Naive thymus-derived CD4-positive, alpha-beta T cell (primary cell): ENCODE results near the gene EIF1B. TPM values are rescaled to one million over a fixed set of nuclear protein-coding genes. Genes with fewer than 3 reads are reported as not detected.
"Not testable (repeated sequence)": the region's sequence is repeated elsewhere in the genome, so short reads cannot be mapped to it uniquely, and the experiment has no call there.

ENCODE experiments used
- ATAC-seq: fragments of 150-1000 bp; cut with Tn5 transposase; 2 replicates; pipeline ENCODE4 v1.10.0; 2021; ENCODE audit warnings: mild to moderate bottlenecking, moderate library complexity
- CTCF ChIA-PET: fragments of 350-600 bp; sonication (Branson Sonifier 250); formaldehyde crosslinking; loops from one replicate; lab custom pipeline; 2021; ENCODE audit warnings: antibody characterized with exemption; lab: Charles Lee
- POLR2A ChIA-PET: fragments of 350-600 bp; sonication (Branson Sonifier 250); formaldehyde crosslinking; loops from one replicate; lab custom pipeline; 2021; ENCODE audit warnings: antibody characterized with exemption, inconsistent platforms; lab: Charles Lee
- DNase-seq, 9 donors: peaks; one replicate each; pipeline versions ENCODE4 v3.0.0 to v3.0.0-alpha.2; 2020 to 2022; ENCODE audit warnings: mixed read lengths in 1 of 9
- H3K27ac ChIP-seq: one replicate; pipeline ENCODE4 v1.7.0; 2013; ENCODE audit warnings: mild to moderate bottlenecking, low read depth, low read length, moderate library complexity
- H3K27me3 ChIP-seq, 2 donors: one replicate each; pipeline ENCODE4 v1.7.0; 2013; ENCODE audit warnings: low read length in 2 of 2, mild to moderate bottlenecking in 2 of 2, moderate library complexity in 2 of 2; ENCODE audit not compliant: control insufficient read depth in 2 of 2, insufficient read depth in 2 of 2
- H3K36me3 ChIP-seq, 3 experiments: 1 replicate in 2 of 3; 2 replicates in 1 of 3; pipeline ENCODE4 v1.7.0; 2013; ENCODE audit warnings: low read length in 3 of 3, mild to moderate bottlenecking in 3 of 3, moderate library complexity in 1 of 3; ENCODE audit not compliant: insufficient read depth in 3 of 3, control insufficient read depth in 2 of 3
- H3K4me1 ChIP-seq, 2 donors: one replicate each; pipeline ENCODE4 v1.7.0; 2013; ENCODE audit warnings: low read length in 2 of 2, mild to moderate bottlenecking in 2 of 2, moderate library complexity in 1 of 2; ENCODE audit not compliant: control insufficient read depth in 2 of 2, insufficient read depth in 2 of 2
- H3K4me3 ChIP-seq: 2 replicates; pipeline ENCODE4 v1.7.0; 2013; ENCODE audit warnings: mild to moderate bottlenecking, low read length
- H3K9me3 ChIP-seq, 3 experiments: 1 replicate in 2 of 3; 2 replicates in 1 of 3; pipeline ENCODE4 v1.7.0; 2013; ENCODE audit warnings: low read length in 3 of 3; ENCODE audit not compliant: control insufficient read depth in 2 of 3
- H3K27ac Mint-ChIP-seq, 9 donors: one replicate each; pipeline ENCODE4 v1.8.0; 2020 to 2022; ENCODE audit warnings: mixed read lengths in 9 of 9, mild to moderate bottlenecking in 8 of 9, moderate library complexity in 5 of 9, inconsistent platforms in 2 of 9
- H3K27me3 Mint-ChIP-seq, 5 donors: one replicate each; pipeline ENCODE4 v1.8.0; 2021 to 2022; ENCODE audit warnings: mixed read lengths in 5 of 5, mild to moderate bottlenecking in 1 of 5
- H3K36me3 Mint-ChIP-seq, 5 donors: one replicate each; pipeline ENCODE4 v1.8.0; 2020 to 2022; ENCODE audit warnings: mixed read lengths in 5 of 5, mild to moderate bottlenecking in 3 of 5, inconsistent platforms in 1 of 5
- H3K4me1 Mint-ChIP-seq, 7 donors: one replicate each; pipeline ENCODE4 v1.8.0; 2020 to 2022; ENCODE audit warnings: mixed read lengths in 7 of 7, mild to moderate bottlenecking in 3 of 7, inconsistent platforms in 1 of 7
- H3K4me3 Mint-ChIP-seq, 10 donors: one replicate each; pipeline ENCODE4 v1.8.0; 2020 to 2022; ENCODE audit warnings: mild to moderate bottlenecking in 10 of 10, mixed read lengths in 10 of 10, moderate library complexity in 6 of 10, inconsistent platforms in 2 of 10
- H3K9me3 Mint-ChIP-seq, 11 donors: one replicate each; pipeline ENCODE4 v1.8.0; 2020 to 2022; ENCODE audit warnings: mixed read lengths in 11 of 11, mild to moderate bottlenecking in 4 of 11, inconsistent platforms in 1 of 11, moderate library complexity in 1 of 11
- intact Hi-C, 2 donors: fragments of 100-400 bp; cut with micrococcal nuclease; formaldehyde crosslinking; loops; one replicate each; pipeline ENCODE4 v1.15.1; 2023
- polyA plus RNA-seq, 2 donors: library from polyadenylated mRNA; unstranded; fragments of 300-500 nt; fragmentation: Illumina TruSeq; gene quantifications; one replicate each; pipeline ENCODE4 v1.2.3, GENCODE V29; 2021
- total RNA-seq, 6 experiments: library from RNA in 5 of 6; stranded (reverse) in 5 of 6; gene quantifications; 1 replicate in 5 of 6; 2 replicates in 1 of 6; pipeline ENCODE4 v1.2.3 and lab custom pipeline; 2021 to 2026

The EIF1B gene
- total and polyA plus RNA-seq, 7 experiments from 2014 or later: 34.5 to 82.0 (median 52.6) TPM

GRCh38 chr3:40278791-40279190 lies 30.7 kb upstream of the EIF1B start:
- Mint-ChIP-seq H3K4me3 (no peak overlapping the region), H3K36me3 (peaks cover 0 to 18% (median 15%) of the 10 kb centered on the region in 5 donors), H3K27ac (no peak overlapping the region), H3K9me3 (peaks cover 0 to 11% (median 3%) of the 10 kb centered on the region in 11 donors), H3K27me3 (peaks cover 0 to 11% (median 0%) of the 10 kb centered on the region in 5 donors), H3K4me1 (peaks cover 0 to 6% (median 3%) of the 10 kb centered on the region in 7 donors)
- intact Hi-C loops: no loop called here
- ChIA-PET POLR2A (no interaction called here), CTCF (no interaction called here)
- no peak overlapping the region for H3K4me3 ChIP-seq
- H3K4me1 ChIP-seq: no peaks in the 10 kb centered on the region
- no peaks in the 10 kb centered on the region for H3K9me3 ChIP-seq
- no peak for DNase-seq
- H3K27ac ChIP-seq: no peak overlapping the region
- no peak for ATAC-seq
- no peaks in the 10 kb centered on the region for H3K36me3 ChIP-seq
- no peaks in the 10 kb centered on the region for H3K27me3 ChIP-seq

DNA sequence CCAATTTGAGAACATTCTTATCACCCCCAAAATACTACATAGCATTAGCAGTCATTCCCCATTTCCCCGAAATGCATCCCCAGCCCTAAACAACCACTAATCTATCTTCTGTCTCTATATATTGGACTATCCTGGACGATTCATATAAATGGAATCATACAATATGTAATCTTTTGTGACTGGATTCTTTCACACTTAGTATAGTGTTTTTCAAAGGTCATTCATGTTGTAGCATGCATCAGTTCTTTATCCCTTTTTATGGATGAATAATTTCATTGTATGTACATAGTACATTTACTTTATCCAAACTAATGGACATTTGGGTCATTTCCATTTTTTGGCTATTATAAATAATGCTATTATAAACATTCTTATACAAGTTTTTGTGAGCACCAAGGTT lies 27.5 kb upstream of the EIF1B start:
- Mint-ChIP-seq H3K9me3 (peaks cover 0 to 10% (median 4%) of the 10 kb centered on the region in 11 donors), H3K4me3 (no peak overlapping the region), H3K27me3 (peaks cover 0 to 6% (median 0%) of the 10 kb centered on the region in 5 donors), H3K27ac (no peak overlapping the region), H3K4me1 (peaks cover 0 to 6% (median 0%) of the 10 kb centered on the region in 7 donors), H3K36me3 (peaks cover 0 to 26% (median 11%) of the 10 kb centered on the region in 5 donors)
- ChIA-PET POLR2A (no interaction called here), CTCF (no interaction called here)
- DNase-seq (no peak), ATAC-seq (no peak)
- no peaks in the 10 kb centered on the region for H3K27me3 ChIP-seq
- H3K27ac ChIP-seq: no peak overlapping the region
- intact Hi-C loops: no loop called here
- no peaks in the 10 kb centered on the region for H3K36me3 ChIP-seq
- no peaks in the 10 kb centered on the region for H3K4me1 ChIP-seq
- no peak overlapping the region for H3K4me3 ChIP-seq
- no peaks in the 10 kb centered on the region for H3K9me3 ChIP-seq

- POLR2A ChIA-PET: not testable (repeated sequence)
Observed at GRCh38 chr3:40283057-40283456, 26.4 kb upstream of the EIF1B start.

DNA sequence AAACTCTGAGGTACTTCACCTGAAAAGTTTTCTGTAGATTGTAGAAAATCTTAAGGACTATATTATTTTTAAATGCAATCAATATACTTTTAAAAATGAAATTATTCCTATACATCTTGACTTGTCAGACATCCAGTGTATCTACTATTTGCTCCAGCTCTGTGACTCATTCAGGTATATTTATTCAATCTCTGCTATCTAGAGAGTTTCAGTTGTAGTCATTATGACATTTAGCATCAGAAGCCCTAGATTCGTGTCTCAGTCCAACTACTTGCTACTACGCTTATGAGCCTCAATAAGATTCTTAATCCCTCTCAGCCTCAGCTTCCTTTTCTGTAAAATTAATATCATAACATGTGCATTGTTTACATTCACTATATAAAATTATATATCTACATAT lies 22.3 kb upstream of the EIF1B start:
- H3K4me3 ChIP-seq: no peak overlapping the region
- ChIA-PET CTCF (interaction anchor here (0.7 kb wide), 1 partner anchor 1873 kb away, joined by 3 read pairs; no protein-coding TSS in a partner anchor), POLR2A (no interaction called here)
- no peak overlapping the region for H3K27ac Mint-ChIP-seq
- peaks cover 0 to 8% (median 0%) of the 10 kb centered on the region in 3 experiments for H3K36me3 ChIP-seq
- H3K27ac ChIP-seq: no peak overlapping the region
- peaks cover 1 to 10% (median 5%) of the 10 kb centered on the region in 11 donors for H3K9me3 Mint-ChIP-seq
- H3K9me3 ChIP-seq: no peaks in the 10 kb centered on the region
- no peaks in the 10 kb centered on the region for H3K27me3 ChIP-seq
- no peak for DNase-seq
- no peak for ATAC-seq
- peaks cover 4 to 45% (median 35%) of the 10 kb centered on the region in 5 donors for H3K36me3 Mint-ChIP-seq
- no peaks in the 10 kb centered on the region for H3K4me1 ChIP-seq
- no peaks in the 10 kb centered on the region for H3K4me1 Mint-ChIP-seq
- no peaks in the 10 kb centered on the region for H3K27me3 Mint-ChIP-seq
- intact Hi-C loops: no loop called here
- no peak overlapping the region for H3K4me3 Mint-ChIP-seq

More at GRCh38 chr3:40283057-40283456, 26.4 kb upstream of the EIF1B start:
- intact Hi-C loops, H3K4me1 Mint-ChIP-seq, DNase-seq, CTCF ChIA-PET, H3K4me1 ChIP-seq, H3K9me3 ChIP-seq, ATAC-seq, H3K27me3 ChIP-seq, H3K4me3 Mint-ChIP-seq, H3K36me3 ChIP-seq, H3K27me3 Mint-ChIP-seq, H3K27ac ChIP-seq, H3K9me3 Mint-ChIP-seq, H3K27ac Mint-ChIP-seq, H3K4me3 ChIP-seq: not testable (repeated sequence)
- H3K36me3 Mint-ChIP-seq: peaks cover 0 to 24% (median 9%) of the 10 kb centered on the region in 5 donors

DNA sequence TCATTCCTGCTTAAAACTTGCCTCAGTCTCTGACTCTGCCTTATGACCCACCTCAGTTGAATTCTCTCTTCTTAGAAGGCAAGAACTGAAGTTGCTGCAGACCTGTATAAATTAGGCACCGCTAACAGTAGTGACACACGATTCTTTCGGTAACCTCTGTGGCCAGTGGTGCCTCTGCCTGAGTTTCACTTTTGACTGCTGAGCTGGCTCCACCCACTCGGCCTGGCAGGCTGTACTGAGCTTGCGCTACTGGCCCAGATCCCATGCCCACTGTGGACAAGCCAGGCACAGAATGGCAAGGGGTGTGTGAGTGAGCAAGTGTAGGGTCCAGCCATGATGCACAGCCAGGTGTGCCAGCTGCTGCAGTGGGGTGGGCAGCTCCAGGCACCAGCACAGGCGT lies 19.1 kb upstream of the EIF1B start:
- Histone ChIP-seq H3K9me3 (no peaks in the 10 kb centered on the region), H3K4me3 (no peak overlapping the region), H3K4me1 (no peaks in the 10 kb centered on the region), H3K27me3 (no peaks in the 10 kb centered on the region), H3K36me3 (peaks cover 0 to 14% (median 0%) of the 10 kb centered on the region in 3 experiments), H3K27ac (no peak overlapping the region)
- ATAC-seq (peak; percentile 46), DNase-seq (no peak)
- Mint-ChIP-seq H3K27me3 (no peaks in the 10 kb centered on the region), H3K9me3 (peaks cover 1 to 7% (median 4%) of the 10 kb centered on the region in 11 donors), H3K4me3 (no peak overlapping the region), H3K4me1 (peaks cover 0 to 2% (median 0%) of the 10 kb centered on the region in 7 donors), H3K36me3 (peaks cover 4 to 72% (median 49%) of the 10 kb centered on the region in 5 donors), H3K27ac (peak overlapping the region in 1 of 9 donors; percentile 36)
- intact Hi-C loops: no loop called here
- POLR2A ChIA-PET: no interaction called here
- CTCF ChIA-PET: interaction anchor here (0.6 kb wide), 1 partner anchor 896 kb away, joined by 3 read pairs; no protein-coding TSS in a partner anchor

GRCh38 chr3:40291471-40291870 lies 18.0 kb upstream of the EIF1B start:
- peaks cover 0 to 6% (median 2%) of the 10 kb centered on the region in 11 donors for H3K9me3 Mint-ChIP-seq
- no peak overlapping the region for H3K4me3 Mint-ChIP-seq
- no peaks in the 10 kb centered on the region for H3K27me3 ChIP-seq
- H3K27ac ChIP-seq: no peak overlapping the region
- H3K4me1 Mint-ChIP-seq: peaks cover 0 to 2% (median 0%) of the 10 kb centered on the region in 7 donors
- no peaks in the 10 kb centered on the region for H3K9me3 ChIP-seq
- DNase-seq (no peak), ATAC-seq (no peak)
- no peak overlapping the region for H3K27ac Mint-ChIP-seq
- POLR2A ChIA-PET: no interaction called here
- H3K36me3 Mint-ChIP-seq: peaks cover 4 to 71% (median 48%) of the 10 kb centered on the region in 5 donors
- H3K4me1 ChIP-seq: no peaks in the 10 kb centered on the region
- intact Hi-C loops: no loop called here
- H3K4me3 ChIP-seq: no peak overlapping the region
- peaks cover 0 to 14% (median 0%) of the 10 kb centered on the region in 3 experiments for H3K36me3 ChIP-seq
- no peaks in the 10 kb centered on the region for H3K27me3 Mint-ChIP-seq
- CTCF ChIA-PET: no interaction called here
